ENCODE results near the gene APBB2.

The APBB2 gene

DNA sequence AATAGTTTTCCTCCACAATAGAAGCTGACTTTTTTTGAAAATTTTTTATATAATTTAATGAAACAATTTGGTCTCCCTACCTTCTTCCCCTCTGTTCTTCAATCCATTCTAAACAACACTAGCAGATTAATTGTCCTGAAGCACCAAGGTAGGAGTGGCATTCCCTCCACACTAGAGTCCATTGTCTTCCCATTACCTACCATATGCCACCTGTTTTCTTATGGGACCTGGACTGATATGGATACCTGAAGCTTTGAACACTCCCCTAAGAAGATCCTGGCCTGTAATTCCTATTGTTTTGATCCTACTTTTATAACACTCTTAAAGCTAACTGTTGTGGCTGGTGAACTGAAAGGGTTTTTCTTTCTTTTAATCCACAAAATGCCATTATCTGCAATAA is 92.0 kb downstream of the APBB2 start:
- Histone ChIP-seq H3K36me3 (ENCODE audit: control insufficient read depth, insufficient read depth, low read length) (no peaks in the 10 kb centered on the region), H3K4me3 (ENCODE audit: extremely low read depth, insufficient read depth, low read length, poor library complexity, severe bottlenecking) (no peak overlapping the region), H3K4me1 (ENCODE audit: control insufficient read depth, insufficient read depth, low read length, poor library complexity, severe bottlenecking) (peaks cover 6% of the 10 kb centered on the region), H3K27ac (ENCODE audit: low read depth, low read length, severe bottlenecking) (no peak overlapping the region), H3K9me3 (ENCODE audit: control insufficient read depth, low read length) (no peaks in the 10 kb centered on the region)

DNA sequence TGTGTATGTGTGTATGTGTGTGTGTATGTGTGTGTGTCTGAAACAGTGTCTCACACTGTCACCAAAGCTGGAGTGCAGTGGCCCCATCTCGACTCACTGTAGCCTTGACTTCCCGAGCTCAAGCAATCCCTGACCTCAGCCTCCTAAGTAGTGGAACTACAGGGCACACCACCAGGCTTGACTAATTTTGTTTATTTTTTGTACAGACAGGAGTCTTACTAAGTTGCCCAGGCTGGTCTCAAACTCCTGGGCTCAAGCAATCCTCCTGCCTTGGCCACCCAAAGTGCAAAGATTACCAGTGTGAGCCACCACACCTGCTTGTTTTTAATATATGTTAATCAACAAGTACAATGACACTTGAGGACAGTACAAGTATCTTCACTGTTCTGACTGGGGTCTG is 92.4 kb downstream of the APBB2 start:
- H3K27ac ChIP-seq (ENCODE audit: low read depth, low read length, severe bottlenecking), result no peak overlapping the region
- 100% methylated on average over 2 of the region's 2 CpGs for WGBS, 2 experiments (ENCODE audit: insufficient coverage in 2 of 2)
- peaks cover 6% of the 10 kb centered on the region for H3K4me1 ChIP-seq (ENCODE audit: control insufficient read depth, insufficient read depth, low read length, poor library complexity, severe bottlenecking)
- no peak overlapping the region for H3K4me3 ChIP-seq (ENCODE audit: extremely low read depth, insufficient read depth, low read length, poor library complexity, severe bottlenecking)
- no peaks in the 10 kb centered on the region for H3K36me3 ChIP-seq (ENCODE audit: control insufficient read depth, insufficient read depth, low read length)
- no peaks in the 10 kb centered on the region for H3K9me3 ChIP-seq (ENCODE audit: control insufficient read depth, low read length)

GRCh38 chr4:41120297-41121217 is 93.8 kb downstream of the APBB2 start:
- no peaks in the 10 kb centered on the region for H3K36me3 ChIP-seq (ENCODE audit: control insufficient read depth, insufficient read depth, low read length)
- peaks cover 6% of the 10 kb centered on the region for H3K4me1 ChIP-seq (ENCODE audit: control insufficient read depth, insufficient read depth, low read length, poor library complexity, severe bottlenecking)
- H3K27ac ChIP-seq (ENCODE audit: low read depth, low read length, severe bottlenecking), result no peak overlapping the region
- no peaks in the 10 kb centered on the region for H3K9me3 ChIP-seq (ENCODE audit: control insufficient read depth, low read length)
- no peak overlapping the region for H3K4me3 ChIP-seq (ENCODE audit: extremely low read depth, insufficient read depth, low read length, poor library complexity, severe bottlenecking)
- 88 to 94% methylated on average over 7 to 8 of the region's 12 CpGs for WGBS, 2 experiments (ENCODE audit: insufficient coverage in 2 of 2)

DNA sequence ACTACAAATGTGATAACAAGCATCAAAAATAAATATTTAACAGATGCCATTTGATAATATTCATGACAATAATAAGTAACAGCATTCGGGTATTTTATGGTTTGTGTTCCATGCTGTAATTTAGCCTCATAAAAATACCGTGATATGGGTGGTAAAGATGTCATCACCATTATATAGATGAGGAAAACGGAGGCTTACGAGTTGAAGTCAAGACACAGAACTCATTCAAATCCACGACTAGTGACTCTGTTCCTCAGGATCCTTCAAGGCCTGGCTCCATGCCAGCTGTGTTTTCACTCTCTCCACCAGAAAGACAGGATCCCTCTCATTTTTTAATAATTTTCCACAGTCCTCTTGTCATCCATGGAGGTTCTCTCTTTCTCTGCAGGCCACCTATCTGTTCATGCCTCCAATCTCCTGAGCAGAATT is 94.5 kb downstream of the APBB2 start:
- Histone ChIP-seq H3K27ac (ENCODE audit: low read depth, low read length, severe bottlenecking) (no peak overlapping the region), H3K9me3 (ENCODE audit: control insufficient read depth, low read length) (no peaks in the 10 kb centered on the region), H3K4me3 (ENCODE audit: extremely low read depth, insufficient read depth, low read length, poor library complexity, severe bottlenecking) (no peak overlapping the region), H3K36me3 (ENCODE audit: control insufficient read depth, insufficient read depth, low read length) (no peaks in the 10 kb centered on the region), H3K4me1 (ENCODE audit: control insufficient read depth, insufficient read depth, low read length, poor library complexity, severe bottlenecking) (peaks cover 3% of the 10 kb centered on the region)
- WGBS, 2 experiments (ENCODE audit: insufficient coverage in 2 of 2), result 93 to 97% methylated on average over 3 to 5 of the region's 5 CpGs

- no peak overlapping the region for H3K27ac ChIP-seq (ENCODE audit: low read depth, low read length, severe bottlenecking)
- no peak overlapping the region for H3K4me3 ChIP-seq (ENCODE audit: extremely low read depth, insufficient read depth, low read length, poor library complexity, severe bottlenecking)
- H3K36me3 ChIP-seq (ENCODE audit: control insufficient read depth, insufficient read depth, low read length), result peaks cover 4% of the 10 kb centered on the region
- H3K4me1 ChIP-seq (ENCODE audit: control insufficient read depth, insufficient read depth, low read length, poor library complexity, severe bottlenecking), result peaks cover 7% of the 10 kb centered on the region
- no peaks in the 10 kb centered on the region for H3K9me3 ChIP-seq (ENCODE audit: control insufficient read depth, low read length)
- WGBS, 2 experiments (ENCODE audit: insufficient coverage in 2 of 2), result 86% methylated on average over 1 of the region's 2 CpGs; no CpG with 5 or more reads in 1 of the 2 experiments
Measured at GRCh38 chr4:41111791-41112190, 102.6 kb downstream of the APBB2 start.

DNA sequence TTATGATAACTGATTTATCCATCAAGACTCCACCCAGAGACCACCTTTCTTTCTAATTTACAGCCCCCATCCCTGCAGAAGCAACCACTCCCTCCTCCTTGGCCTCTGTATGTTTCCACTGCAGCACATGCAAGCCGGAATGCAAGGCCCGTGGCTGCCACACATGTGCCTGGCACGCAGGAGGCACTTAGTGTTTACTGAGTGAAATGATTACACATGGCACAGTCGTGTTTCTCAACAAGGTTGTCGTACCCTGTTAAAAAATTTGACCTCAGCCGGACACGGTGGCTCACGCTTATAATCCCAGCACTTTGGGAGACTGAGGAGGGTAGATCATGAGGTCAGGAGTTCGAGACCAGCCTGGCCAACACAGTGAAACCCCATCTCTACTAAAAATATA is 104.3 kb downstream of the APBB2 start:
- peaks cover 4% of the 10 kb centered on the region for H3K36me3 ChIP-seq (ENCODE audit: control insufficient read depth, insufficient read depth, low read length)

GRCh38 chr4:41108481-41108880 is 105.9 kb downstream of the APBB2 start:
- Histone ChIP-seq H3K36me3 (ENCODE audit: control insufficient read depth, insufficient read depth, low read length) (peaks cover 4% of the 10 kb centered on the region), H3K27ac (ENCODE audit: low read depth, low read length, severe bottlenecking) (no peak overlapping the region), H3K4me3 (ENCODE audit: extremely low read depth, insufficient read depth, low read length, poor library complexity, severe bottlenecking) (no peak overlapping the region), H3K9me3 (ENCODE audit: control insufficient read depth, low read length) (peaks cover 3% of the 10 kb centered on the region), H3K4me1 (ENCODE audit: control insufficient read depth, insufficient read depth, low read length, poor library complexity, severe bottlenecking) (peaks cover 7% of the 10 kb centered on the region)
- 71 to 100% methylated on average over 1 to 3 of the region's 3 CpGs for WGBS, 2 experiments (ENCODE audit: insufficient coverage in 2 of 2)

More for the DNA sequence above, 104.3 kb downstream of the APBB2 start:
- H3K4me1 ChIP-seq (ENCODE audit: control insufficient read depth, insufficient read depth, low read length, poor library complexity, severe bottlenecking), result peaks cover 7% of the 10 kb centered on the region
- H3K4me3 ChIP-seq (ENCODE audit: extremely low read depth, insufficient read depth, low read length, poor library complexity, severe bottlenecking), result no peak overlapping the region
- peaks cover 3% of the 10 kb centered on the region for H3K9me3 ChIP-seq (ENCODE audit: control insufficient read depth, low read length)
- WGBS, 2 experiments (ENCODE audit: insufficient coverage in 2 of 2), result 92 to 98% methylated on average over 8 to 9 of the region's 9 CpGs
- H3K27ac ChIP-seq (ENCODE audit: low read depth, low read length, severe bottlenecking), result no peak overlapping the region

DNA sequence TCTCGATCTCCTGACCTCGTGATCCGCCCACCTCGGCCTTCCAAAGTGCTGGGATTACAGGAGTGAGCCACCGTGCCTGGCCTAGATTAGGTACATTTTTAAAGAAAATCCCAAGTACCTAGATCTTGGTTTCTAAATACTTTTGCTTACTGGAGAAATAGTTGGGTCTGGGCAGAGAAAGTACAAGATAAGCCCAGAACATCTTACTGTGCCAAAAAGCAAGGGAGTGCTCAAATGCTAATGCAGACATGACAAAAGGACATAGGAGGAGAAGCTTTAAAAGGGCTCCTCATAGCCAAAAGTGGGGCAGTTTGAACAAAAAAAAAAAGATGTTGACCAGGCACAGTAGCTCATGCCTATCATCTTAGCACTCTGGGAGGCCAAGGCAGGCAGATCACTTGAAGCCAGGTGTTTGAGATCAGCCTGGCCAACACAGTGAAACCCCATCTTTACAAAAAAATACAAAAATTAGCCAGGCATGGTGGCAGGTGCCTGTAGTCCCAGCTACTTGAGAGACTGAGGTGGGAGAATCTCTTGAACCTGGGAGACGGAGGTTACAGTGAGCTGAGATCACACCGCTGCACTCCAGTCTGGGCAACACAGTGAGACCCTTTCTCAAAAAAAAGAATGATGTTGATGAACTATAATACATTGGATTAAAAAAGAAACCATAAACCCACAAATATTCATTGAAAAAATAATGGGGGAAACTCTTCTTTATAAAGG is 107.5 kb downstream of the APBB2 start:
- Histone ChIP-seq H3K27ac (ENCODE audit: low read depth, low read length, severe bottlenecking) (no peak overlapping the region), H3K9me3 (ENCODE audit: control insufficient read depth, low read length) (peaks cover 3% of the 10 kb centered on the region), H3K4me3 (ENCODE audit: extremely low read depth, insufficient read depth, low read length, poor library complexity, severe bottlenecking) (no peak overlapping the region), H3K36me3 (ENCODE audit: control insufficient read depth, insufficient read depth, low read length) (peaks cover 4% of the 10 kb centered on the region), H3K4me1 (ENCODE audit: control insufficient read depth, insufficient read depth, low read length, poor library complexity, severe bottlenecking) (peaks cover 7% of the 10 kb centered on the region)
- WGBS, 2 experiments (ENCODE audit: insufficient coverage in 2 of 2), result 97 to 100% methylated on average over 4 to 5 of the region's 7 CpGs

- peaks cover 2% of the 10 kb centered on the region for H3K36me3 ChIP-seq (ENCODE audit: control insufficient read depth, insufficient read depth, low read length)
- H3K9me3 ChIP-seq (ENCODE audit: control insufficient read depth, low read length), result peaks cover 3% of the 10 kb centered on the region
- no peak overlapping the region for H3K27ac ChIP-seq (ENCODE audit: low read depth, low read length, severe bottlenecking)
- H3K4me1 ChIP-seq (ENCODE audit: control insufficient read depth, insufficient read depth, low read length, poor library complexity, severe bottlenecking), result peaks cover 7% of the 10 kb centered on the region
- no peak overlapping the region for H3K4me3 ChIP-seq (ENCODE audit: extremely low read depth, insufficient read depth, low read length, poor library complexity, severe bottlenecking)
Measured at GRCh38 chr4:41106081-41106480, 108.3 kb downstream of the APBB2 start.

DNA sequence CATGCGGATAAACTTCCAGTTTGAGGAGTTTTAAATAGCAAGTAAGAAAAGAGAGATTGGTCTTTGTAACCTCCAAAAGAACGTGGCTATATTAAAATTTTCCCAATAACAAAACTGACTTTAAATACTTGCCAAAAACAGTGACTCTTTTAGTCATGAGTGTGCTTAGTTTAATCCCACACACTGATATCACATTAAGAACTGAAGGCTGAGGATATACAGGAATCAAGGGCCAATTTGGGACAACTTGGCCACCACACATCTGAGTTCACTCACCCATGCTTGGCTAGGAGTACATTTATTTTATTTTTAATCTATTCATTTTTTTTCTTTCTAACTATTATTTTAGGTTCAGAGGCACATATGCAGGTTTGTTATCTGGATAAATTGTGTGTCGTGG is 110.2 kb downstream of the APBB2 start:
- H3K4me1 ChIP-seq (ENCODE audit: control insufficient read depth, insufficient read depth, low read length, poor library complexity, severe bottlenecking), result peaks cover 7% of the 10 kb centered on the region
- H3K9me3 ChIP-seq (ENCODE audit: control insufficient read depth, low read length), result peaks cover 3% of the 10 kb centered on the region
- H3K4me3 ChIP-seq (ENCODE audit: extremely low read depth, insufficient read depth, low read length, poor library complexity, severe bottlenecking), result no peak overlapping the region
- no peak overlapping the region for H3K27ac ChIP-seq (ENCODE audit: low read depth, low read length, severe bottlenecking)
- WGBS, 2 experiments (ENCODE audit: insufficient coverage in 2 of 2), result no CpG with 5 or more reads among the region's 3 CpGs
- no peaks in the 10 kb centered on the region for H3K36me3 ChIP-seq (ENCODE audit: control insufficient read depth, insufficient read depth, low read length)

- H3K9me3 ChIP-seq (ENCODE audit: control insufficient read depth, low read length), result peaks cover 3% of the 10 kb centered on the region
- no peak overlapping the region for H3K27ac ChIP-seq (ENCODE audit: low read depth, low read length, severe bottlenecking)
- H3K4me1 ChIP-seq (ENCODE audit: control insufficient read depth, insufficient read depth, low read length, poor library complexity, severe bottlenecking), result peaks cover 7% of the 10 kb centered on the region
- H3K4me3 ChIP-seq (ENCODE audit: extremely low read depth, insufficient read depth, low read length, poor library complexity, severe bottlenecking), result no peak overlapping the region
- no peaks in the 10 kb centered on the region for H3K36me3 ChIP-seq (ENCODE audit: control insufficient read depth, insufficient read depth, low read length)
- 100% methylated on average over 1 of the region's 3 CpGs; no CpG with 5 or more reads in 1 of the 2 experiments for WGBS, 2 experiments (ENCODE audit: insufficient coverage in 2 of 2)
Measured at GRCh38 chr4:41103657-41104056, 110.7 kb downstream of the APBB2 start.

Measured in mesodermal cell (in vitro differentiated cells).